ENCODE measurements around the gene ZMAT5.

Gene ZMAT5

GRCh38 chr22:29815580-29815979, 48.8 kb upstream of the ZMAT5 start:
- H2AFZ ChIP-seq (ENCODE audit: low read length), result no peak overlapping the region
- no peak overlapping the region for H3K27ac ChIP-seq (ENCODE audit: low read depth, low read length, poor library complexity, severe bottlenecking)
- H3K4me1 ChIP-seq (ENCODE audit: insufficient read depth, low read length, severe bottlenecking), result no peaks in the 10 kb centered on the region
- H4K20me1 ChIP-seq (ENCODE audit: insufficient read depth, low read length), result no peaks in the 10 kb centered on the region
- H3K36me3 ChIP-seq (ENCODE audit: insufficient read depth, low read length), result peaks cover 90% of the 10 kb centered on the region
- no peaks in the 10 kb centered on the region for H3F3A ChIP-seq (ENCODE audit: insufficient read depth, low read length)
- H3K27me3 ChIP-seq (ENCODE audit: insufficient read depth, low read length), result no peaks in the 10 kb centered on the region
- no peaks in the 10 kb centered on the region for H3K9me3 ChIP-seq (ENCODE audit: low read length)
- H3K4me2 ChIP-seq (ENCODE audit: low read length), result no peak overlapping the region
- no peak overlapping the region for H3K9ac ChIP-seq (ENCODE audit: low read length)
- no peak for TF ChIP-seq EZH2 (IDR thresholded peaks at IDR 0.05; ENCODE audit: borderline replicate concordance, low read length)
- TF ChIP-seq CTCF (IDR thresholded peaks at IDR 0.05; ENCODE audit: low read length), result no peak
- H3K4me3 ChIP-seq (ENCODE audit: low read depth, low read length, poor library complexity, severe bottlenecking), result no peak overlapping the region
- H3K9me2 ChIP-seq (ENCODE audit: low read depth, low read length), result no peaks in the 10 kb centered on the region
- H3K79me2 ChIP-seq (ENCODE audit: insufficient read depth, low read length), result no peaks in the 10 kb centered on the region

- H3K4me3 ChIP-seq (ENCODE audit: low read depth, low read length, poor library complexity, severe bottlenecking), result no peak overlapping the region
- H3K9me2 ChIP-seq (ENCODE audit: low read depth, low read length), result no peaks in the 10 kb centered on the region
- H3K9ac ChIP-seq (ENCODE audit: low read length), result no peak overlapping the region
- H3K79me2 ChIP-seq (ENCODE audit: insufficient read depth, low read length), result no peaks in the 10 kb centered on the region
- H3K9me3 ChIP-seq (ENCODE audit: low read length), result no peaks in the 10 kb centered on the region
- no peaks in the 10 kb centered on the region for H3F3A ChIP-seq (ENCODE audit: insufficient read depth, low read length)
- H2AFZ ChIP-seq (ENCODE audit: low read length), result no peak overlapping the region
- peaks cover 88% of the 10 kb centered on the region for H3K36me3 ChIP-seq (ENCODE audit: insufficient read depth, low read length)
- no peak for TF ChIP-seq CTCF (IDR thresholded peaks at IDR 0.05; ENCODE audit: low read length)
- no peak for TF ChIP-seq EZH2 (IDR thresholded peaks at IDR 0.05; ENCODE audit: borderline replicate concordance, low read length)
- no peaks in the 10 kb centered on the region for H4K20me1 ChIP-seq (ENCODE audit: insufficient read depth, low read length)
- H3K27me3 ChIP-seq (ENCODE audit: insufficient read depth, low read length), result no peaks in the 10 kb centered on the region
- H3K27ac ChIP-seq (ENCODE audit: low read depth, low read length, poor library complexity, severe bottlenecking), result no peak overlapping the region
- no peak overlapping the region for H3K4me2 ChIP-seq (ENCODE audit: low read length)
- no peaks in the 10 kb centered on the region for H3K4me1 ChIP-seq (ENCODE audit: insufficient read depth, low read length, severe bottlenecking)
Observed at GRCh38 chr22:29814003-29814402, 47.2 kb upstream of the ZMAT5 start.

- Histone ChIP-seq H3K9ac (ENCODE audit: low read length) (no peak overlapping the region), H4K20me1 (ENCODE audit: insufficient read depth, low read length) (no peaks in the 10 kb centered on the region), H3K36me3 (ENCODE audit: insufficient read depth, low read length) (peaks cover 85% of the 10 kb centered on the region), H3K9me2 (ENCODE audit: low read depth, low read length) (no peaks in the 10 kb centered on the region), H3K4me3 (ENCODE audit: low read depth, low read length, poor library complexity, severe bottlenecking) (no peak overlapping the region), H3K79me2 (ENCODE audit: insufficient read depth, low read length) (no peaks in the 10 kb centered on the region), H3K27ac (ENCODE audit: low read depth, low read length, poor library complexity, severe bottlenecking) (no peak overlapping the region), H2AFZ (ENCODE audit: low read length) (no peak overlapping the region), H3K4me2 (ENCODE audit: low read length) (no peak overlapping the region), H3F3A (ENCODE audit: insufficient read depth, low read length) (no peaks in the 10 kb centered on the region), H3K9me3 (ENCODE audit: low read length) (no peaks in the 10 kb centered on the region), H3K4me1 (ENCODE audit: insufficient read depth, low read length, severe bottlenecking) (no peaks in the 10 kb centered on the region), H3K27me3 (ENCODE audit: insufficient read depth, low read length) (no peaks in the 10 kb centered on the region)
- TF ChIP-seq EZH2 (IDR thresholded peaks at IDR 0.05; ENCODE audit: borderline replicate concordance, low read length), result no peak
- TF ChIP-seq CTCF (IDR thresholded peaks at IDR 0.05; ENCODE audit: low read length), result no peak
Observed at GRCh38 chr22:29813563-29813962, 46.8 kb upstream of the ZMAT5 start.

Data from OCI-LY1 (cell line).